H9 (cell line): ENCODE measurements around the gene MYOCOS. TPM values are rescaled to one million over a fixed set of nuclear protein-coding genes. Genes with fewer than 3 reads are reported as not detected.

Experiments used
- DNase-seq: peaks from one replicate; pipeline ENCODE4 v3.0.0-alpha.2; 2017
- H2AFZ ChIP-seq: one replicate; pipeline ENCODE4 v1.6.1; 2013; ENCODE audit warnings: mild to moderate bottlenecking, low read length, control low read depth, moderate library complexity
- H2AK5ac ChIP-seq: 2 replicates; pipeline ENCODE4 v1.6.1; 2013; ENCODE audit warnings: low read length, control low read depth, mixed read lengths; ENCODE audit not compliant: insufficient read length
- H2BK120ac ChIP-seq: one replicate; pipeline ENCODE4 v1.6.1; 2013; ENCODE audit warnings: low read depth, mild to moderate bottlenecking, low read length, control low read depth, inconsistent platforms; ENCODE audit not compliant: poor library complexity, severe bottlenecking
- H2BK12ac ChIP-seq: 2 replicates; pipeline ENCODE4 v1.6.1; 2013; ENCODE audit warnings: low read length, control low read depth, mixed read lengths, low read depth; ENCODE audit not compliant: insufficient read length
- H2BK15ac ChIP-seq: 2 replicates; pipeline ENCODE4 v1.6.1; 2013; ENCODE audit warnings: low read depth, low read length, control low read depth
- H2BK20ac ChIP-seq: one replicate; pipeline ENCODE4 v1.6.1; 2013; ENCODE audit warnings: low read depth, mild to moderate bottlenecking, low read length, control low read depth, inconsistent platforms; ENCODE audit not compliant: poor library complexity, severe bottlenecking
- H2BK5ac ChIP-seq: 2 replicates; pipeline ENCODE4 v1.6.1; 2013; ENCODE audit warnings: low read length, control low read depth, mixed read lengths; ENCODE audit not compliant: insufficient read length
- H3K14ac ChIP-seq: 2 replicates; pipeline ENCODE4 v1.6.1; 2013; ENCODE audit warnings: low read length, control low read depth; ENCODE audit not compliant: insufficient read depth
- H3K18ac ChIP-seq: 2 replicates; pipeline ENCODE4 v1.6.1; 2013; ENCODE audit warnings: low read depth, mild to moderate bottlenecking, mixed read lengths, low read length, control low read depth; ENCODE audit not compliant: insufficient read length
- H3K23ac ChIP-seq: 2 replicates; pipeline ENCODE4 v1.6.1; 2013; ENCODE audit warnings: low read length, control low read depth, mixed read lengths, low read depth; ENCODE audit not compliant: insufficient read length
- H3K23me2 ChIP-seq: 2 replicates; pipeline ENCODE4 v1.6.1; 2013; ENCODE audit warnings: low read depth, mild to moderate bottlenecking, mixed read lengths, low read length, control low read depth; ENCODE audit not compliant: insufficient read length, poor library complexity, severe bottlenecking
- H3K27ac ChIP-seq: 2 replicates; pipeline ENCODE4 v1.5.1; 2013; ENCODE audit warnings: low read length, control low read depth, mixed read lengths, low read depth; ENCODE audit not compliant: insufficient read length
- H3K27me3 ChIP-seq: 2 replicates; pipeline ENCODE4 v1.6.1; 2013; ENCODE audit warnings: low read length, control low read depth, inconsistent platforms; ENCODE audit not compliant: insufficient read depth
- H3K4ac ChIP-seq: 2 replicates; pipeline ENCODE4 v1.6.1; 2013; ENCODE audit warnings: low read depth, mild to moderate bottlenecking, control low read depth, inconsistent platforms, low read length, moderate library complexity
- H3K4me1 ChIP-seq: 2 replicates; pipeline ENCODE4 v1.6.1; 2013; ENCODE audit warnings: low read length, control low read depth, inconsistent platforms; ENCODE audit not compliant: insufficient read depth
- H3K4me2 ChIP-seq: 2 replicates; pipeline ENCODE4 v1.6.1; 2013; ENCODE audit warnings: low read length, control low read depth, mixed read lengths; ENCODE audit not compliant: insufficient read length, insufficient read depth
- H3K56ac ChIP-seq: 2 replicates; pipeline ENCODE4 v1.6.1; 2013; ENCODE audit warnings: low read depth, mild to moderate bottlenecking, mixed read lengths, low read length, control low read depth; ENCODE audit not compliant: insufficient read length
- H3K79me1 ChIP-seq: 2 replicates; pipeline ENCODE4 v1.6.1; 2013; ENCODE audit warnings: low read depth, mild to moderate bottlenecking, moderate library complexity, low read length, control low read depth, inconsistent platforms; ENCODE audit not compliant: insufficient read depth, poor library complexity, severe bottlenecking
- H3K79me2 ChIP-seq: 2 replicates; pipeline ENCODE4 v1.6.1; 2013; ENCODE audit warnings: low read length, control low read depth, inconsistent platforms; ENCODE audit not compliant: insufficient read depth
- H3K9ac ChIP-seq: 2 replicates; pipeline ENCODE4 v1.6.1; 2013; ENCODE audit warnings: low read length, control low read depth, mixed read lengths; ENCODE audit not compliant: insufficient read length; ENCODE audit errors: extremely low read depth
- H3K9me3 ChIP-seq: one replicate; pipeline ENCODE4 v1.6.1; 2013; ENCODE audit warnings: low read depth, low read length, inconsistent platforms; ENCODE audit not compliant: control insufficient read depth
- H3T11ph ChIP-seq: one replicate; pipeline ENCODE4 v1.6.1; 2013; ENCODE audit warnings: mild to moderate bottlenecking, low read length, control low read depth, inconsistent platforms
- H4K20me1 ChIP-seq: one replicate; pipeline ENCODE4 v1.6.1; 2013; ENCODE audit not compliant: control insufficient read depth, insufficient read length, insufficient read depth
- H4K5ac ChIP-seq: 2 replicates; pipeline ENCODE4 v1.6.1; 2013; ENCODE audit warnings: low read depth, mild to moderate bottlenecking, mixed read lengths, low read length, control low read depth; ENCODE audit not compliant: insufficient read length
- H4K8ac ChIP-seq: replicated peaks from 2 replicates; pipeline ENCODE4 v1.6.1; 2013; ENCODE audit warnings: low read length, control low read depth, mixed read lengths, low read depth; ENCODE audit not compliant: insufficient read length
- H4K91ac ChIP-seq: 2 replicates; pipeline ENCODE4 v1.6.1; 2013; ENCODE audit warnings: low read depth, mild to moderate bottlenecking, moderate library complexity, mixed read lengths, low read length, control low read depth; ENCODE audit not compliant: insufficient read length
- H3K27ac Mint-ChIP-seq, 3 experiments: 2 replicates in 2 of 3; 3 replicates in 1 of 3; pipeline ENCODE4 v1.8.0; 2020 to 2021; ENCODE audit warnings: mixed read lengths in 3 of 3, mild to moderate bottlenecking in 1 of 3, moderate library complexity in 1 of 3
- H3K27me3 Mint-ChIP-seq: 2 replicates; pipeline ENCODE4 v1.8.0; 2021; ENCODE audit warnings: low read depth, mild to moderate bottlenecking, moderate library complexity, mixed read lengths
- H3K36me3 Mint-ChIP-seq, 3 experiments: 2 replicates in 2 of 3; 3 replicates in 1 of 3; pipeline ENCODE4 v1.8.0; 2020 to 2021; ENCODE audit warnings: low read depth in 3 of 3, mixed read lengths in 3 of 3; ENCODE audit not compliant: insufficient read depth in 1 of 3
- H3K4me1 Mint-ChIP-seq, 2 experiments: 2 replicates each; pipeline ENCODE4 v1.8.0; 2020; ENCODE audit warnings: mixed read lengths in 2 of 2
- H3K4me3 Mint-ChIP-seq, 2 experiments: 2 replicates in 1 of 2; 3 replicates in 1 of 2; pipeline ENCODE4 v1.8.0; 2020 to 2021; ENCODE audit warnings: mild to moderate bottlenecking in 2 of 2, mixed read lengths in 2 of 2, moderate library complexity in 1 of 2
- H3K9me3 Mint-ChIP-seq, 2 experiments: 2 replicates in 1 of 2; 3 replicates in 1 of 2; pipeline ENCODE4 v1.8.0; 2020; ENCODE audit warnings: mild to moderate bottlenecking in 2 of 2, mixed read lengths in 2 of 2, moderate library complexity in 1 of 2
- CTCF ChIP-seq: fragments of 200-600 bp; sonication (generic); conservative IDR thresholded peaks from 3 replicates; pipeline ENCODE4 v1.8.0; 2021; ENCODE audit warnings: antibody characterized with exemption, mild to moderate bottlenecking
- WGBS: extraction: QIAGEN DNeasy Blood & Tissue Kit; methylation state at CpG from one replicate; pipeline ENCODE4 v1.1.7; 2013; ENCODE audit warnings: missing lambda C conversion rate, low lambda C conversion rate, mixed read lengths; ENCODE audit not compliant: insufficient read length; ENCODE audit errors: extremely low coverage; 5-methylcytosine and 5-hydroxymethylcytosine counted together
- total RNA-seq: library from RNA; stranded (reverse); gene quantifications from 2 replicates; pipeline ENCODE4 v1.2.1, GENCODE V29; 2021

MYOCOS gene
- total RNA-seq, 1 experiment from 2014 or later: 0.13 TPM

GRCh38 chr1:171576144-171576543 is 45.9 kb upstream of the MYOCOS start:
- no CpG with 5 or more reads among the region's 1 CpG for WGBS
- Histone ChIP-seq H3T11ph (no peak overlapping the region), H4K91ac (no peak overlapping the region), H3K23ac (no peak overlapping the region), H3K9me3 (no peaks in the 10 kb centered on the region), H2BK5ac (no peak overlapping the region), H3K79me2 (no peaks in the 10 kb centered on the region), H3K14ac (no peak overlapping the region), H2AK5ac (no peak overlapping the region), H3K56ac (no peak overlapping the region), H3K9ac (no peak overlapping the region), H2BK15ac (no peak overlapping the region), H3K4me2 (no peak overlapping the region), H2BK20ac (no peak overlapping the region), H3K18ac (no peak overlapping the region), H3K23me2 (no peaks in the 10 kb centered on the region), H3K79me1 (no peaks in the 10 kb centered on the region), H3K27ac (no peak overlapping the region), H2BK12ac (no peak overlapping the region), H4K5ac (no peak overlapping the region), H2AFZ (no peak overlapping the region), H3K4me1 (no peaks in the 10 kb centered on the region), H4K20me1 (no peaks in the 10 kb centered on the region), H2BK120ac (no peak overlapping the region), H3K27me3 (no peaks in the 10 kb centered on the region; the same call in 1 of the 2 replicates), H4K8ac (no peak overlapping the region), H3K4ac (no peak overlapping the region)
- Mint-ChIP-seq H3K4me1 (no peaks in the 10 kb centered on the region), H3K36me3 (peaks cover 30 to 86% (median 82%) of the 10 kb centered on the region in 3 experiments; a peak in 6 of 7 replicates), H3K27me3 (no peaks in the 10 kb centered on the region), H3K9me3 (no peaks in the 10 kb centered on the region), H3K27ac (peak overlapping the region in 1 of 3 experiments; percentile 61; a peak in 1 of 7 replicates), H3K4me3 (no peak overlapping the region)
- no peak for TF ChIP-seq CTCF
- no peak for DNase-seq
